ENCODE measurements around the gene ADAMTSL5. TPM values are rescaled to one million over a fixed set of nuclear protein-coding genes. Genes with fewer than 3 reads are reported as not detected.

The ADAMTSL5 gene
- total RNA-seq, 4 donors from 2014 or later, result 2.6 to 3.7 (median 2.7) TPM; not detected in 1

DNA sequence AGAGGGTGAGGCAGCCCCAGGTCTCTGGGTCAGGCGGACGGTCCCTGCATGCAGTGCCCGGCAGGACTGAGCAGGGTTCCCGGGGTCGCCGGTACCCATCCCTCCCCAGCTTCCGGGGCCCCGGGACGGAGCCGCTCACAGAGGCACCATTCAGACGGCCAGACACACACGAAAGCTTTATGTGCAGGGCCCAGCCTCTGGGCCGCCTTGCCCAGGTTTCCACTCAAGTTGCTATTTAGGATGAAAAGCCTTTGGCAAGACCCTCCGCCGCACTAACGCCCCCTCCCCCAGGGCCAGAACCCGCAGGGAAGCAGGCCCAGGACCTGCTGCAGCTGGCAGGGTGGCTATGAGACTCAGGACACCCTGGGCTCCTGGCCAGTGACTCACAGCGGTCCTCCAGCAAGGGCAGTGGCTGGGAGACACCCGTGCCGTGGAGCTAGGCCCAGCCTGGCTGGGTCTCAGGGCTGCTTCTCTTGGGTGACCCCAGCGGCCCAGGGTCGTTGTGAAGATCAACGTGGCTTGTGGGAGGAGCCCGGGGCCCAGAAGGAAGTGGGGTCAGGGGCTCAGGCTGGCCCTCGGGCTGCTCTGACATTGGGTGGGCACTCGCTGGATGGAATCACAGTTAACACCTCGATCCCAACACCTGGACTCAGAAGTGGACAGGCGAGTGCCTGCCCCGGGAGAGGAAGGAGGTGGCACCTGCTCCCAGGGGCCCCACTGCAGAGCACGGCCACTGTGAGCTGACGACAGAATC is 38.6 kb downstream of the ADAMTSL5 start:
- Histone ChIP-seq H3K4me3 (no peak overlapping the region), H3K27ac (no peak overlapping the region), H3K4me1 (peaks cover 24 to 47% (median 39%) of the 10 kb centered on the region in 4 donors), H3K9me3 (no peaks in the 10 kb centered on the region), H3K27me3 (peaks cover 49% of the 10 kb centered on the region), H3K36me3 (peaks cover 0 to 6% (median 0%) of the 10 kb centered on the region in 4 donors)
- TF ChIP-seq EP300 (IDR thresholded peaks at IDR 0.05; ENCODE audit: low read depth) (no peak), POLR2A (IDR thresholded peaks at IDR 0.05) (no peak)
- in situ Hi-C loops (cut with MboI; ENCODE audit: low pct_ligation_motif_present in 1 of 4, low pct_unique_long_range_greater_than_20kb in 1 of 4, low sequenced_read_pairs in 3 of 4) (no loop called here), intact Hi-C loops (cut with DNase I; ENCODE audit: low total_unique reads) (no loop called here)
- 84% methylated on average over 28 of the region's 31 CpGs; no CpG with 5 or more reads in 1 of the 2 donors for WGBS, 2 donors (ENCODE audit: low coverage in 1 of 2)
- DNase-seq, result no peak

DNA sequence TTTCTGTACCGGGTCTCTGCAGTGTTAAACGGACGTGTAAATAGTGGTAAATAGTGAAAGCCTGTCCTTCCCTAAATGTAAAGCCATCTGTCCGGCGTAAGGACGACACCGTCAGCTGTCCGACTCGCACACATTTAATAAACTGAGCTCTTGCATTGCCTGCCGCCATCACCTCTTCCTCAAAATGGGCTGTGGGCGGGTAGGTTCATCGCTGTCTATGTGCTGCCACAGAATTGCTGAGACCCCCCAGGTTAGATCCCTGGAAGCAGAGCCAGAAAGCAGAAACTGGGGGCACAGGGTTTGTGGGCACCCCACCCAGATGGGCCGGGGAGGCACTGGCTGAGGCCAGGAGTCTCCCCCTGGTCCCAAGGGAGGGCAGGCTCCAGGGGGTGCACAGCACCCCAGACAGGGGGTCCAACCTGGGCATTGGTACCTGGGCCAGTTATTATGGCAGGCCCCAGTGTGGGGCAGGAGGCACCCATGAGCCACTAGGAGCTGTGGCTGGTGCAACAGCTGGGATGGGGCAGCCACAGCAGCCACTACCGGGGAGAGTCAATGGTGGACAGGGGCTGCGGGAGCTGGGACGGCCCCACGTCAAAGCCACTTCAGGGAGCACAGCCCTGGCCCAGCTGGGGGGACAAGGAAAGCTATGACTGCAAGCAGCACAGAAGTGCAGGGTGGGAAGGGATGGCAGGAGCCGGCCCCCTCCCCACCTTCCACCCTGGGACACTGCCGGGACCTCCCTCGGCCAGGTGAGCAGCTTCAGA is 39.6 kb downstream of the ADAMTSL5 start:
- intact Hi-C loops (cut with DNase I; ENCODE audit: low total_unique reads) (no loop called here), in situ Hi-C loops (cut with MboI; ENCODE audit: low pct_ligation_motif_present in 1 of 4, low pct_unique_long_range_greater_than_20kb in 1 of 4, low sequenced_read_pairs in 3 of 4) (no loop called here)
- no peak overlapping the region for H3K27ac ChIP-seq
- no peaks in the 10 kb centered on the region for H3K9me3 ChIP-seq
- WGBS, 2 donors (ENCODE audit: low coverage in 1 of 2), result 60 to 78% methylated on average over 2 to 20 of the region's 20 CpGs
- H3K4me1 ChIP-seq, result peaks cover 29 to 48% (median 43%) of the 10 kb centered on the region in 4 donors
- H3K36me3 ChIP-seq, result peaks cover 0 to 6% (median 0%) of the 10 kb centered on the region in 4 donors
- H3K4me3 ChIP-seq, result no peak overlapping the region
- no peak for DNase-seq
- TF ChIP-seq POLR2AphosphoS5 (IDR thresholded peaks at IDR 0.05) (no peak), EP300 (IDR thresholded peaks at IDR 0.05; ENCODE audit: low read depth) (no peak), POLR2A (IDR thresholded peaks at IDR 0.05) (no peak), CTCF (IDR thresholded peaks at IDR 0.05) (no peak)
- peaks cover 58% of the 10 kb centered on the region for H3K27me3 ChIP-seq

DNA sequence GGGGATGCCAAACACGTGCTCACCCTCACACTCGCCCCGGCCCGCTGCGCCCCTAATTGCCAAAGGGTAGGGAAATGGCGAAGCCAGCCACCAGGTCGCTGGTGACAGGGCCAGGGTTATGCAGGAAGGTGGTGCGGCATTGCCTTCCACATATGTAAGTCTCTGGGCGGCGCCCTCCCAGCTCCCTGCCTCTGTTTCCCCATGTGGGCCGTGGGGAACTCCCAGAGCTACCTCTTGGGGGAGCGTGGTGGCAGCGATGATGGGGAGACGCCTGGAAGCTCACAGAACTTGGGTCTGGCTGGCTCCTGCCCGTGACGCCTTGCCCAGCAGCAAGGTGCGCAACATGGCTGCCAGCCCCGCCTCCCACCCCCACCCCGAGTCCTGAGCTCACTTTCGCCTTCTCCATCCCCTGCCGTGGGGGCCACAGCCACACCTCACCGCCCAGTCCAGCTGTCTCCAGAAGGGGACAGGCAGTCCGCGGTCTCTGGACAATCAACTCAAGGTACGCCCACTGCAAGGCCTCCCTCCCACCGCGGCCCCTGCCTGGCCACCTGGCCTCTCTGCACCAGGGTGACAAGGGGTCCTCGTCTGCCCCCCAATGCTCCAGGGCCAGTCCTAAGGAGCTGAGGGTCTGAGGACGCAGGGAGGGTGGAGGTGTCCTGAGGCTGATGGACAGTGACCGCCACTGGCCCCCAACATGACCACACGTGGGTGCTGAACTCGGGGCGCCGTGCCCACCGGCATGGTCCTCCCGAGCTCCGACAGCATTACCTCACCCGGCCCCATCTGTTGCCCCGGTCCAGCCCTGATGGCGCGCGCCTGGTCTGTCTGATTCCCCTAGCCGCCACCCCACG is 40.4 kb downstream of the ADAMTSL5 start:
- Histone ChIP-seq H3K4me1 (peaks cover 31 to 48% (median 43%) of the 10 kb centered on the region in 4 donors), H3K9me3 (no peaks in the 10 kb centered on the region), H3K27ac (no peak overlapping the region), H3K4me3 (no peak overlapping the region), H3K36me3 (peaks cover 0 to 6% (median 0%) of the 10 kb centered on the region in 4 donors), H3K27me3 (peaks cover 66% of the 10 kb centered on the region)
- intact Hi-C loops (cut with DNase I; ENCODE audit: low total_unique reads), result no loop called here
- TF ChIP-seq CTCF (IDR thresholded peaks at IDR 0.05), result no peak
- no peak for TF ChIP-seq POLR2A (IDR thresholded peaks at IDR 0.05)
- no peak for TF ChIP-seq POLR2AphosphoS5 (IDR thresholded peaks at IDR 0.05)
- no peak for TF ChIP-seq EP300 (IDR thresholded peaks at IDR 0.05; ENCODE audit: low read depth)
- in situ Hi-C loops (cut with MboI; ENCODE audit: low pct_ligation_motif_present in 1 of 4, low pct_unique_long_range_greater_than_20kb in 1 of 4, low sequenced_read_pairs in 3 of 4), result no loop called here
- WGBS, 2 donors (ENCODE audit: low coverage in 1 of 2), result 60 to 62% methylated on average over 1 to 43 of the region's 44 CpGs
- no peak for DNase-seq

DNA sequence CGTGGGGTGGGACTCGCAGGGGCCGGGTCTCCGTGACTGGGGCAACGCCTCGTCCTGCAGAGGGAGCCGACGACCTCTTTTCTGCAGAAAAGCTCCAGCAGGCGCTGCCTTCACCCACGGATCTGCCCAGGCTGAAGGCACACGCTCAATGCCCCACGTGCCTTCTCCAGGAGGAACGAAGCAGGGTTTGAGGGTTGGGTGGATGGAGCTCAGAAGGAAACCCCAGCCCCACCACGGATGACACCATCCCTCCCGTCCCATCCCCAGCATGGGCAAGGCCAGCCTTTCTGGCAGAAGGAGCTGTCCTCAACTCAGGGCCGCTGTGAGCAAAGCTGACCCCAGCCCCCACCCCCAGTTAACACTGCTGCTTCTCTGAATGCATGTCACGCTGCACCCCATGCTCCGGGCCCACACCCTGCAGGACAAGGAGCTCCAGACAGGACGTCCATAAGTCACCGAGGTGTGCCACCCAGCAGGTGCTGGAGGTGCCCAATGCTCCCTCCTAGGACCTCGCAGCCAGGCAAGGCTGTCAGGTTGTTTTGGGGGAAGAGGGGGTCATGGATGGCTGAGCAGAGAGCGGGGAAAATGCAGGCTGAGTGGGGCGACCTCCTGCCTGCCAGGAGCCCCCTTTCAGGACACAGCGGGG is 41.2 kb downstream of the ADAMTSL5 start:
- Histone ChIP-seq H3K4me1 (peaks cover 33 to 54% (median 47%) of the 10 kb centered on the region in 4 donors), H3K27me3 (peaks cover 75% of the 10 kb centered on the region), H3K36me3 (peaks cover 0 to 6% (median 0%) of the 10 kb centered on the region in 4 donors), H3K9me3 (no peaks in the 10 kb centered on the region), H3K4me3 (peak overlapping the region in 1 of 4 donors; percentile 45), H3K27ac (no peak overlapping the region)
- in situ Hi-C loops (cut with MboI; ENCODE audit: low pct_ligation_motif_present in 1 of 4, low pct_unique_long_range_greater_than_20kb in 1 of 4, low sequenced_read_pairs in 3 of 4) (no loop called here), intact Hi-C loops (cut with DNase I; ENCODE audit: low total_unique reads) (no loop called here)
- DNase-seq, result no peak
- TF ChIP-seq CTCF (IDR thresholded peaks at IDR 0.05) (no peak), POLR2AphosphoS5 (IDR thresholded peaks at IDR 0.05) (no peak), POLR2A (IDR thresholded peaks at IDR 0.05) (no peak), EP300 (IDR thresholded peaks at IDR 0.05; ENCODE audit: low read depth) (no peak)
- WGBS, 2 donors (ENCODE audit: low coverage in 1 of 2), result 17 to 100% methylated on average over 1 to 23 of the region's 24 CpGs

Measured in transverse colon (tissue), 4 donors.